Measurements from ENCODE around the gene MUS81. TPM values are rescaled to one million over a fixed set of nuclear protein-coding genes. Genes with fewer than 3 reads are reported as not detected.
"Not testable (repeated sequence)": the region's sequence is repeated elsewhere in the genome, so short reads cannot be mapped to it uniquely, and the experiment has no call there.

The MUS81 gene
- total RNA-seq, 1 donor from 2014 or later, result 63.6 TPM

- peaks cover 17% of the 10 kb centered on the region for H3K27me3 ChIP-seq (ENCODE audit: control insufficient read depth, insufficient read depth, low read length)
- no peak for TF ChIP-seq CTCF (IDR thresholded peaks at IDR 0.05; ENCODE audit: insufficient read depth, low read length, poor library complexity, severe bottlenecking)
- no peaks in the 10 kb centered on the region for H3K36me3 ChIP-seq (ENCODE audit: control insufficient read depth, insufficient read depth, low read length)
- no peak overlapping the region for H3K4me3 ChIP-seq (ENCODE audit: low read depth, low read length)
- DNase-seq (ENCODE audit: low read depth), result no peak
Observed at GRCh38 chr11:65829459-65829858, 30.8 kb upstream of the MUS81 start.

GRCh38 chr11:65832231-65832630 is 28.0 kb upstream of the MUS81 start:
- not testable (repeated sequence) for DNase-seq (ENCODE audit: low read depth); H3K4me3 ChIP-seq (ENCODE audit: low read depth, low read length)

GRCh38 chr11:65833297-65834030 is 26.8 kb upstream of the MUS81 start, which contains the start of gene SNX32:
TSS of gene SNX32 (plus strand) at chr11:65833963. CDS start at chr11:65834066, 103 bp downstream.
- no peak for TF ChIP-seq CTCF (IDR thresholded peaks at IDR 0.05; ENCODE audit: insufficient read depth, low read length, poor library complexity, severe bottlenecking)
- DNase-seq (ENCODE audit: low read depth), result peak; percentile 48
- Histone ChIP-seq H3K27me3 (ENCODE audit: control insufficient read depth, insufficient read depth, low read length) (peaks cover 17% of the 10 kb centered on the region), H3K36me3 (ENCODE audit: control insufficient read depth, insufficient read depth, low read length) (no peaks in the 10 kb centered on the region), H3K4me3 (ENCODE audit: low read depth, low read length) (peak within 1 kb of the TSS; percentile 53)

More at GRCh38 chr11:65832231-65832630, 28.0 kb upstream of the MUS81 start:
- H3K27me3 ChIP-seq (ENCODE audit: control insufficient read depth, insufficient read depth, low read length), result peaks cover 17% of the 10 kb centered on the region
- not testable (repeated sequence) for H3K36me3 ChIP-seq (ENCODE audit: control insufficient read depth, insufficient read depth, low read length)

- TF ChIP-seq CTCF (IDR thresholded peaks at IDR 0.05; ENCODE audit: insufficient read depth, low read length, poor library complexity, severe bottlenecking), result no peak
- peak overlapping the region; percentile 53 for H3K4me3 ChIP-seq (ENCODE audit: low read depth, low read length)
- H3K36me3 ChIP-seq (ENCODE audit: control insufficient read depth, insufficient read depth, low read length), result no peaks in the 10 kb centered on the region
- H3K27me3 ChIP-seq (ENCODE audit: control insufficient read depth, insufficient read depth, low read length), result peaks cover 16% of the 10 kb centered on the region
- DNase-seq (ENCODE audit: low read depth), result no peak
Observed at GRCh38 chr11:65834202-65834601, 26.0 kb upstream of the MUS81 start.

- Histone ChIP-seq H3K4me3 (ENCODE audit: low read depth, low read length) (no peak overlapping the region), H3K27me3 (ENCODE audit: control insufficient read depth, insufficient read depth, low read length) (no peaks in the 10 kb centered on the region), H3K36me3 (ENCODE audit: control insufficient read depth, insufficient read depth, low read length) (no peaks in the 10 kb centered on the region)
- DNase-seq (ENCODE audit: low read depth), result no peak
- TF ChIP-seq CTCF (IDR thresholded peaks at IDR 0.05; ENCODE audit: insufficient read depth, low read length, poor library complexity, severe bottlenecking), result no peak
Observed at GRCh38 chr11:65842144-65842543, 18.1 kb upstream of the MUS81 start.

GRCh38 chr11:65843811-65844210 is 16.4 kb upstream of the MUS81 start:
- no peaks in the 10 kb centered on the region for H3K36me3 ChIP-seq (ENCODE audit: control insufficient read depth, insufficient read depth, low read length)
- TF ChIP-seq CTCF (IDR thresholded peaks at IDR 0.05; ENCODE audit: insufficient read depth, low read length, poor library complexity, severe bottlenecking), result no peak
- DNase-seq (ENCODE audit: low read depth), result no peak
- no peaks in the 10 kb centered on the region for H3K27me3 ChIP-seq (ENCODE audit: control insufficient read depth, insufficient read depth, low read length)
- no peak overlapping the region for H3K4me3 ChIP-seq (ENCODE audit: low read depth, low read length)
